GM12891 (cell line): ENCODE results near the gene PPP1R2.

Source experiments
- PAX5 ChIP-seq: IDR thresholded peaks from 2 replicates; pipeline ENCODE4 v1.6.1; 2011; ENCODE audit warnings: low read length, moderate library complexity, mild to moderate bottlenecking; ENCODE audit not compliant: insufficient read depth, severe bottlenecking
- POLR2A ChIP-seq: IDR thresholded peaks from 2 replicates; pipeline ENCODE4 v1.6.1; 2011; ENCODE audit warnings: low read depth, low read length, control low read depth
- POLR2AphosphoS5 ChIP-seq: IDR thresholded peaks from 2 replicates; pipeline ENCODE4 v1.6.1; 2011; ENCODE audit warnings: low read depth, low read length, control low read depth
- SPI1 ChIP-seq: IDR thresholded peaks from 2 replicates; pipeline ENCODE4 v1.6.1; 2011; ENCODE audit warnings: low read depth, low read length, control low read depth
- TAF1 ChIP-seq: IDR thresholded peaks from 2 replicates; pipeline ENCODE4 v1.6.1; 2011; ENCODE audit warnings: low read depth, low read length, control low read depth

- TF ChIP-seq POLR2A (no peak), POLR2AphosphoS5 (no peak), SPI1 (no peak), TAF1 (no peak), PAX5 (no peak)
Measured at GRCh38 chr3:195587406-195587805, 44.3 kb upstream of the PPP1R2 start.
